ENCODE data around the gene NFIX. TPM values are rescaled to one million over a fixed set of nuclear protein-coding genes. Genes with fewer than 3 reads are reported as not detected.

Gene NFIX
- total RNA-seq, 1 experiment from 2014 or later: 16.4 TPM

GRCh38 chr19:13033819-13034611, 38.7 kb downstream of the NFIX start:
- Mint-ChIP-seq H3K36me3 (ENCODE audit: insufficient read depth, unreplicated experiment) (peaks cover 4% of the 10 kb centered on the region), H3K27me3 (ENCODE audit: unreplicated experiment) (no peaks in the 10 kb centered on the region), H3K4me1 (ENCODE audit: low read depth, unreplicated experiment) (peaks cover 51% of the 10 kb centered on the region), H3K27ac (ENCODE audit: unreplicated experiment) (no peak overlapping the region), H3K9me3 (ENCODE audit: low read depth, unreplicated experiment) (no peaks in the 10 kb centered on the region), H3K4me3 (ENCODE audit: low read depth, unreplicated experiment) (no peak overlapping the region)
- no TSS peak for BruUV-seq (replicated peaks)
- CTCF ChIA-PET: interaction anchor here (0.9 to 1.6 kb wide), 5 partner anchors 20 to 60 kb away, joined by 3 to 15 read pairs (median 7); no protein-coding TSS in a partner anchor
- intact Hi-C loops (cut with micrococcal nuclease; ENCODE audit: unreplicated experiment): loop anchor here (1.0 kb wide), 1 partner anchor 27 kb away; no protein-coding TSS in a partner anchor
- DNase-seq: peak; percentile 75
- TF ChIP-seq CTCF (IDR thresholded peaks at IDR 0.05; ENCODE audit: unreplicated experiment): peak; percentile 57

DNA sequence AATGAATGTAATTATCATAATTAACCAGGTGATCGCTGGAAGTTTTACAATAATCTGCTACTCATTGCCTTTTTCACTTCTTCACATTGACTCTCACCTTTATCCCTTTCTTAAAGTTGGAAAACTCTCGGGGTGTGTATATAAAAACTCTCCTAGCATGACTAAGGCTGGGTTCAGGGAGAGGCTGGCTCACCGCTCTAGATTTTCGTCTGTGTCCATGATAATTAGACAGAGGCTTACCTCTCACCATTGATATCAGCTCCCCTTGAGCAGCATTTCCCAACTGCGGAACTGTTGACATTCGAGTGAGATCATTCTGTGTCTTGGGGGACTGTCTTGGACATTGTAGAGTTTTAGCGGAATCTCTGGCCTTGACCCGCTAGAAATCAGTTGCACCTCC, 39.4 kb downstream of the NFIX start:
- TF ChIP-seq CTCF (IDR thresholded peaks at IDR 0.05; ENCODE audit: unreplicated experiment): no peak
- no peak overlapping the region for H3K27ac Mint-ChIP-seq (ENCODE audit: unreplicated experiment)
- no peak overlapping the region for H3K4me3 Mint-ChIP-seq (ENCODE audit: low read depth, unreplicated experiment)
- intact Hi-C loops (cut with micrococcal nuclease; ENCODE audit: unreplicated experiment): loop anchor here (1.0 kb wide), 1 partner anchor 27 kb away; no protein-coding TSS in a partner anchor
- no TSS peak for BruUV-seq (replicated peaks)
- peaks cover 51% of the 10 kb centered on the region for H3K4me1 Mint-ChIP-seq (ENCODE audit: low read depth, unreplicated experiment)
- peaks cover 4% of the 10 kb centered on the region for H3K36me3 Mint-ChIP-seq (ENCODE audit: insufficient read depth, unreplicated experiment)
- CTCF ChIA-PET: interaction anchor here (0.9 kb wide), 1 partner anchor 21 kb away, joined by 3 read pairs; no protein-coding TSS in a partner anchor
- no peaks in the 10 kb centered on the region for H3K27me3 Mint-ChIP-seq (ENCODE audit: unreplicated experiment)
- no peak for DNase-seq
- no peaks in the 10 kb centered on the region for H3K9me3 Mint-ChIP-seq (ENCODE audit: low read depth, unreplicated experiment)

GRCh38 chr19:13035820-13036365, 40.6 kb downstream of the NFIX start:
- TF ChIP-seq CTCF (IDR thresholded peaks at IDR 0.05; ENCODE audit: unreplicated experiment): no peak

DNA sequence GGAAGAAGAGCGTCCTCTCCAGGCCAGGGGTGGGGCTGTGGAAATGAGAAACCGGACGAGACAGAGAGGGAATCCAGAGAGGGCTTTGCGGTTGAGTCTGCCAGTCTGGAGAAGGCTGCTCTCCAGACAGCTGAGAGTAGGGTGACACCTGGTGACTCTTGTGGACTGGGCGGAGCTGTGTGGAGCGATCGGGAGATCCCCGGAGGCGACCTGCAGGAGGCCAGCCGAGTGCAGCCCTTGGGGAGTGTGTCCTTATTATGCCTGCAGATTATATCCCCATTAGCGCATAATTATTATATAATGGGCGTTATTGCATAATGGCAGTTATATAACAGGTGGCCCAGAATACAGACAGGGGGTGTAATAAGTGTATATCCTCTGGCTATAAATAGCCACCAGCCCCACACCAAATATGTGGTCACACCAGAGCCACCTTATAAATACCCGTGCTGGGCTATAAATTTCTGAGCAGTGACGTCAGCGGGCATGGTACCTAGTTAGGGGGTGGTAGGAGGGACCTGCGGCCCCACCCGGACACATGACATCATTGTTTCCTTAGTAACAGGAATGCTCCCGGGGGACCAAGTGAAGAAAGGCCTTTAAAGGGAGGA, 41.2 kb downstream of the NFIX start:
- no peaks in the 10 kb centered on the region for H3K27me3 Mint-ChIP-seq (ENCODE audit: unreplicated experiment)
- H3K4me1 Mint-ChIP-seq (ENCODE audit: low read depth, unreplicated experiment): peaks cover 51% of the 10 kb centered on the region
- peaks cover 4% of the 10 kb centered on the region for H3K36me3 Mint-ChIP-seq (ENCODE audit: insufficient read depth, unreplicated experiment)
- intact Hi-C loops (cut with micrococcal nuclease; ENCODE audit: unreplicated experiment): no loop called here
- no peaks in the 10 kb centered on the region for H3K9me3 Mint-ChIP-seq (ENCODE audit: low read depth, unreplicated experiment)
- CTCF ChIA-PET: interaction anchor here (1.0 to 1.5 kb wide), 4 partner anchors 17 to 59 kb away, joined by 3 to 6 read pairs (median 4); no protein-coding TSS in a partner anchor
- peak; percentile 62 for DNase-seq
- no peak for TF ChIP-seq CTCF (IDR thresholded peaks at IDR 0.05; ENCODE audit: unreplicated experiment)
- H3K4me3 Mint-ChIP-seq (ENCODE audit: low read depth, unreplicated experiment): no peak overlapping the region
- no TSS peak for BruUV-seq (replicated peaks)
- peak overlapping the region; percentile 79 for H3K27ac Mint-ChIP-seq (ENCODE audit: unreplicated experiment)

More at GRCh38 chr19:13035820-13036365, 40.6 kb downstream of the NFIX start:
- no TSS peak for BruUV-seq (replicated peaks)
- CTCF ChIA-PET: interaction anchor here (1.0 to 1.5 kb wide), 3 partner anchors 20 to 58 kb away, joined by 3 to 6 read pairs (median 4); no protein-coding TSS in a partner anchor
- Mint-ChIP-seq H3K4me3 (ENCODE audit: low read depth, unreplicated experiment) (no peak overlapping the region), H3K27ac (ENCODE audit: unreplicated experiment) (peak overlapping the region; percentile 79), H3K27me3 (ENCODE audit: unreplicated experiment) (no peaks in the 10 kb centered on the region), H3K9me3 (ENCODE audit: low read depth, unreplicated experiment) (no peaks in the 10 kb centered on the region), H3K36me3 (ENCODE audit: insufficient read depth, unreplicated experiment) (peaks cover 4% of the 10 kb centered on the region), H3K4me1 (ENCODE audit: low read depth, unreplicated experiment) (peaks cover 51% of the 10 kb centered on the region)
- no peak for DNase-seq
- intact Hi-C loops (cut with micrococcal nuclease; ENCODE audit: unreplicated experiment): no loop called here
